ENCODE results near the gene ZNF493. TPM values are rescaled to one million over a fixed set of nuclear protein-coding genes. Genes with fewer than 3 reads are reported as not detected.

The ZNF493 gene
- total RNA-seq: 11.1 TPM
- long read RNA-seq, partial matches to known transcripts: 0 of 2 reads
- long read RNA-seq, other reads (novel, unspliced or antisense): 0 of 2 reads

DNA sequence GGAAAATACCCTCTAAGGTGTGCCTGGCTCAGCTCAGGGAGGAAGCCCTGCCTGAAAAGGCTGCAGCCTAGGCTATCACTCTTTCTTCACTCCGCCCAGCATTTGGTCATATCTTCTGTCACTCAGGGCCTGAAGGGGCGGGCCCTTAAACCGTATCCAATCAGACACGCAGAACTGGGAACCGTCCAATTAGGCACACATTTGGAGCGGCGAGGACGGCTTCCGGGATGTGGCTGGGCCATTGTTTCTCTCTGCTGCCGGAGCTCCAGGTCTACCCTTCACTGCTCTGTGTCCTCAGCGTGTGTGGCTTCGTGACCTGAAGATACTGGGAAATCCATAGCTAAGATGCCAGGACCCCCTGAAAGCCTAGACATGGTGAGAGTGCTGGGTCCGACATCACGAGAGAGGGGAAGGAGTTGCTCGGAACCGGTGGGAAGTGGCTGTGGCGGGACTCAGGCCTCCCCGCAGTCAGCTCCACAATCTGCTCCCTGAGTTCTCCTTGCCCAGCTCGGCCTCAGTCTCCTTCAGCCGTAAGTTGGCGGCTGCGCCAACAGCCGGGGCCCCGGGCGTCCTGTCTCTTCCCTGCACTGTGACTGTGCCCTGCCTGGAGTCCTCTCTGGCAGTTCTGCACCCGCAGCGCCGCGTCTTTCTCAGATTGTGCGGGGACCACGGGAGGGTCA is at the start of gene ZNF493:
TSS of gene ZNF493 (plus strand) at position 241 of the 680 bp plus-strand sequence. CDS start at position 346, 105 bp downstream.
- DNase-seq (ENCODE audit: missing footprints) (peak; percentile 94), ATAC-seq (peak; percentile 100)
- intact Hi-C loops (cut with DNase I): loop anchor here (2.0 kb wide), 1 partner anchor 68 kb away; the partner anchor contains the start of gene ZNF708

DNA sequence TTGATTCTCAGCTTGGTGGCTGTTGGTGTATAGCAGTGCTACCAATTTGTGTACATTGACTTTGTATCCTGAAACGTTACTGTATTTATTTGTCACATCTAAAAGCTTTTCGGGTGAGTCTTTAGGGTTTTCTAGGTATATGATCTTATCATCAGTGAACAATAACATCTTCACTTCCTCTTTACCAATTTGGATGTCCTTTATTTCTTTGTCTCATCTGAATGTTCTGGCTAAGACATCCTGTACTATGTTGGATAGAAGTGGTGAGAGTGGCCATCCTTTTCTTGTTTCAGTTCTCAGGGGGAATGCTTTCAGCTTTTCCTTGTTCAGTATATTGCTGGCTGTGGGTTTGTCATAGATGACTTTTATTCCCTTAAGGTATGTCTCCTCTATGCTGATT is 44.1 kb upstream of the ZNF493 start:
- intact Hi-C loops (cut with DNase I): no loop called here
- DNase-seq (ENCODE audit: missing footprints): no peak
- no peak for ATAC-seq

DNA sequence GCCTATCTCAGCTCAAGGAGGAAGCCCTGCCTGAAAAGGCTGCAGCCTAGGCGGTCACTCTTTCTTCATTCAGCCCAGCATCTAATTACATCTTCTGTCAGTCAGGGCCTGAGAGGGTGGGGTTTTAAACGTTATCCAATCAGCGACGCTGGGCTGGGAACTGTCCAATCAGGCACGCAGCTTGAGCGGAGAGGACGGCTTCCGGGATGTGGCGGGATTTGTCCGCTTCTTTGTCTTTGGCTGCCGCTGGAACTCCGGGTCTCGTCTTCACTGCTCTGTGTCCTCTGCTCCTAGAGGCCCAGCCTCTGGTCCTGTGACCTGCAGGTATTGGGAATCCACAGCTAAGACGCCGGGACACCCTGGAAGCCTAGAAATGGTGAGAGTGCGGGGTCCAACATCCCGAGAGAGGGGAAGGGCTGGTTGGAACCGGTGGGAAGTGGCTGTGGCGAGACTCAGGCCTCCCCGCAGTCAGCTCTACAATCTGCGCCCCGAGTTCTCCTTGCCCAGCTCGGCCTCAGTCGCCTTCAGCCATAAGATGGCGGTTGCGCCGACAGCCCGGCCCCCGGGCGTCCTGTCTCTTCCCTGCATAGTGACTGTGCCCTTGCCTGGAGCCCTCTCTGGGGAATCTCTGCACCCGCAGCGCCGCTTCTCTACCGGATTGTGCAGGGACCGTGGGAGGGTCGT is 38.0 kb upstream of the ZNF493 start, which contains the start of gene ZNF738:
TSS of gene ZNF738 (plus strand) at position 233 of the 684 bp plus-strand sequence. CDS start at position 374, 141 bp downstream.
- DNase-seq (ENCODE audit: missing footprints): peak; percentile 92
- intact Hi-C loops (cut with DNase I): loop anchor here (2.0 kb wide), 1 partner anchor 30 kb away; the partner anchor contains the start of gene ZNF708
- ATAC-seq: peak; percentile 100

DNA sequence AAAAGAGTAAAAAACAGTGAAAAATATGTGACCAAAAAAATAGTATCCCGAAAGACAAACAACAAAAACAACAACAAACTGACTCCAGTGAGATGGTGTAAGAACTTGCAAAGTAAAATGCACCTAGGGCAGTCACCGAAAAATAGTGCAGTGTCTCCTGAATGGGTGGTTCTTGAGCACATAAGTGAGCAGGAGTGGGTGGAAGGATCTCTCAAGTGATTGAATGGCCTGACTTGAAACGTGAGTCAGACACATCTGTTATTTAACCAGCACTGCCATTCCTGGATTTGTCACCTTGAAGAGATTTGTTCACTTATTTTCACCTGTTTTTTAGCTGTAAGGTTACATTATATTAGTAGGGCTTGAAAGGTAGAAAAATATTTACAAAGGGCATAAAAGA is 34.6 kb upstream of the ZNF493 start:
- ATAC-seq: no peak
- intact Hi-C loops (cut with DNase I): no loop called here
- DNase-seq (ENCODE audit: missing footprints): no peak

DNA sequence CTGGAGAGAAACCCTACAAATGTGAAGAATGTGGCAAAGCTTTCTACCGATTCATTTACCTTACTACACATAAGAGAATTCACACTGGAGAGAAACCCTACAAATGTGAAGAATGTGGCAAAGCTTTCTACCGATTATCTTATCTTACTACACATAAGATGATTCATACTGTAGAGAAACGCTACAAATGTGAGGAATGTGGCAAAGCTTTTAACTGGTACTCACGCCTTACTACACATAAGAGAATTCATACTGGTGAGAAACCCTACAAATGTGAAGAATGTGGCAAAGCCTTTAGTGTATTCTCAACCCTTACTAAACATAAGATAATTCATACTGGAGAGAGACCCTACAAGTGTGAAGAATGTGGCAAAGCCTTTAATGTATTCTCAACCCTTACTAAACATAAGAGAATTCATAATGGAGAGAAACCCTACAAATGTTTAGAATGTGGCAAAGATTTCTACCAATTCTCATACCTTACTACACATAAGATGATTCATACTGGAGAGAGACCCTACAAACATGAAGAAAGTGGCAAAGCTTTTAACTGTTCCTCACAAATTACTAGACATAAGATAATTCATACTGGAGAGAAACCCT is 12.9 kb upstream of the ZNF493 start:
- intact Hi-C loops (cut with DNase I): no loop called here
- DNase-seq (ENCODE audit: missing footprints) (no peak), ATAC-seq (no peak)

DNA sequence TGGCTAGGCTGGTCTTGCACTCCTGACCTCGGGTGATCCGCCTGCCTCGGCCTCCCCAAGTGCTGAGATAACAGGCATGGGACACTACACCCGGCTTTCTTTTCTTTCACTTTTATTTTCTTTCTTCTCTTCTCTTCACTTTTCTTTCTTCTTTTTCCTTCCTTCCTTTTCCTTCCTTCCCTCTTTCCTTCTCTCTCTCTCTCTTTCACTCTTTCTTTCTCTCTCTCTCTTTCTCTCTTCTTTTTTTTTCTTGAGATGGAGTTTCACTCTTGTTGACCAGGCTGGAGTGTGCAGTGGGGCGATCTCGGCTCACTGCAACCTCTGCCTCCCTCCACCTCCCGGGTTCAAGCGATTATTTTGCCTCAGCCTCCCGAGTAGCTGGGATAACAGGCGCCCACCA is 812 bp upstream of the ZNF493 start:
- DNase-seq (ENCODE audit: missing footprints) (no peak), ATAC-seq (no peak)
- intact Hi-C loops (cut with DNase I): loop anchor here (2.0 kb wide), 1 partner anchor 67 kb away; the partner anchor contains the start of gene ZNF708

DNA sequence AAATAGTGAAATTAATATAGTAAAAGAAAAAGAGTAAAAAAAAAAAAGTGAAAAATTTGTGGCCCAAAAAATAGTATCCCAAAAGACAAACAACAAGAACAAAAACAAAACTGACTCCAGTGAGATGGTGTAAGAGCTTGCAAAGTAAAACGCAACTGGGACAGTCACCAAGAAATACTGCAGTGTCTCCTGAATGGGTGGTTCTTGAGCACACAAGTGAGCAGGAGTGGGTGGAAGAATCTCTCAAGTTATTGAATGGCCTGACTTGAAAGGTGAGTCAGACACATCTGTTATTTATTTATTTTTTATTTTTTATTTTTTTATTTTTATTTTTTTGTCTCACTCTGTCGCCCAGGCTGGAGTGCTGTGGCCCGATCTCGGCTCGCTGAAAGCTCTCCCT is 1.9 kb downstream of the ZNF493 start:
- intact Hi-C loops (cut with DNase I): no loop called here
- ATAC-seq (no peak), DNase-seq (ENCODE audit: missing footprints) (no peak)

DNA sequence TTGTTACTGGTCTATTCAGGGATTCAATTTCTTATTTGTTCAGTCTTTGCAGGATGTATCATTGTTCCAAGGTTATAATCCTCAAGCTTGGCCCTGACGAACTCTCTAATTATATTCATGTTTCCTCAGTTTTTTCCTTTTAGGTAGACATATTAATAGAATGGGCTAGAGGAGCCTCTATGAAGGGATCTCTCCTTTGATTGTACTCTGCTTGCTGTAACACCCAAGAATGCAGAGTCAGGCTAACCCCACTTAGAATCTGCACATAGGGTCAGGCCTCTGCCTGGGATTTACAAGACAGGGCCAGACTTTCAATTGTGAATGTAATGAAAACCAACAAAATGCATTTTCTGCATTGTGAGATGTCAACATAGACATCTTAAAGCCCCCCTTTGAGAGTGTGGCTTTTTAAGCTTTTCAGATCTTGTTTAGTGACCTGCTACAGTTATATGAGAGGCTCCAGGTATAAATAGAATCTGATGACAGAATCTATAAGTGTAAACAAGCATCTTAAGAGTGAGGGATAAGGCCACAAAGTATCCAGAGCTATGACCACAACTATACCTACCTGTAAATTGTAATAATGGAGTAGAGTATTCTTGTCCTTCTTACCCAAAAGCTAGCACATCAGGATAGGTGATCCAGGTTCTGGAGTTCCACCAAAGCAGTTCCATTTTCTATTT is 5.5 kb downstream of the ZNF493 start:
- intact Hi-C loops (cut with DNase I): no loop called here
- DNase-seq (ENCODE audit: missing footprints): no peak
- no peak for ATAC-seq

DNA sequence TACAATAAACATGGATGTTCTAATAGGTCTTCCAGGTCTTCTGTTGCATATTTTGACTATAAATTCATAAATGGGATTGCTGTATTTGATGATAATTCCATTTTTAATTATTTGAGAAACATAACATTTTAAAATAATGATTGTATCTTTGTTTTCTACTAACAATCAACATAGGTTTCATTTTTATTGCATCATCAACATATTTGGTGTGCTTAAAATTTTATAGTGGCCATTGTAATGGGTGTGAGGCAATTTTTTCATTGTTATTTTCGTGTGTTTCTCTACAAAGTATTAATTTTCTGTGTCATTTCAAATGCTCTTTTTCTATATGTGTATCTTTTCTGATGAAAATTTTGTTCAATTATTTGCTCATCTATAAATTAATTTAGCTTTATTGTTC is 13.2 kb downstream of the ZNF493 start:
- intact Hi-C loops (cut with DNase I): no loop called here
- ATAC-seq (no peak), DNase-seq (ENCODE audit: missing footprints) (no peak)

DNA sequence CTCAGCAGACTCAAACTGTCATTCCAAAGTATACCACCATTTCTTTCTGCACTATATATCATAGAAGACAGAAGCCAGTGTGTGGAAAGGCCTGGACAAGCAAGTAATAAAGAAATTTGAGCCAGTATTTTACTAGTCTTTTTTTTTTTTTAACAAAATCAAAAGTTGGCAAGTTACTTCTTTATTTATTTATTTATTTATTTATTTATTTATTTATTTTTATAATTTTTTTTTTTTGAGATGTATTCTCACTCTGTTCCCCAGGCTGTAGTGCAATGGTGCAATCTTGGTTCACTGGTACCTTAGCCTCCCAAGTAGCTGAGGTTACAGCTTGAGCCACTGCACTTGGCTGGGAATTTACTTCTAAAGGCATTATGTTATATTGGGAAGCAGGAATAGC is 25.3 kb downstream of the ZNF493 start:
- ATAC-seq (no peak), DNase-seq (ENCODE audit: missing footprints) (no peak)
- intact Hi-C loops (cut with DNase I): no loop called here

DNA sequence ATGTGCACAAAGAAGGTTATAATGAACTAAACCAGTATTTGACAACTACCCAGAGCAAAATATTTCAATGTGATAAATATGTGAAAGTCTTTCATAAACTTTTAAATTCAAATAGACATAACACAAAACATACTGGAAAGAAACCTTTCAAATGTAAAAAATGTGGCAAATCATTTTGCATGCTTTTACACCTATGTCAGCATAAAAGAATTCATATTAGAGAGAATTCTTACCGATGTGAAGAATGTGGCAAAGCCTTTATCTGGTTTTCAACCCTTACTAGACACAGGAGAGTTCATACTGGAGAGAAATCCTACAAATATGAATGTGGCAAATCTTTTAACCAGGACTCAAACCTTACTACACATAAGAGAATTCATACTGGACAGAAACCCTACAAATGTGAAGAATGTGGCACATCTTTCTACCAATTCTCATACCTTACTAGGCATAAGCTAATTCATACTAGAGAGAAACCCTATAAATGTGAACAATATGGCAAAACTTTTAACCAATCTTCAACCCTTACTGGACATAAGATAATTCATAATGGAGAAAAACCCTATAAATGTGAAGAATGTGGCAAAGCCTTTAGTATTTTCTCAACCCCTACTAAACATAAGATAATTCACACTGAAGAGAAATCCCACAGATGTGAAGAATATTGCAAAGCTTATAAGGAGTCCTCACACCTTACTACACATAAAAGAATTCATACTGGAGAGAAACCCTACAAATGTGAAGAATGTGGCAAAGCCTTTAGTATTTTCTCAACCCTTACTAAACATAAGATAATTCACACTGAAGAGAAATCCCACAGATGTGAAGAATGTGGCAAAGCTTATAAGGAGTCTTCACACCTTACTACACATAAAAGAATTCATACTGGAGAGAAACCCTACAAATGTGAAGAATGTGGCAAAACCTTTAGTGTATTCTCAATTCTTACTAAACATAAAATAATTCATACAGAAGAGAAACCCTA is 26.4 kb downstream of the ZNF493 start:
- ATAC-seq: no peak
- intact Hi-C loops (cut with DNase I): no loop called here
- DNase-seq (ENCODE audit: missing footprints): no peak

DNA sequence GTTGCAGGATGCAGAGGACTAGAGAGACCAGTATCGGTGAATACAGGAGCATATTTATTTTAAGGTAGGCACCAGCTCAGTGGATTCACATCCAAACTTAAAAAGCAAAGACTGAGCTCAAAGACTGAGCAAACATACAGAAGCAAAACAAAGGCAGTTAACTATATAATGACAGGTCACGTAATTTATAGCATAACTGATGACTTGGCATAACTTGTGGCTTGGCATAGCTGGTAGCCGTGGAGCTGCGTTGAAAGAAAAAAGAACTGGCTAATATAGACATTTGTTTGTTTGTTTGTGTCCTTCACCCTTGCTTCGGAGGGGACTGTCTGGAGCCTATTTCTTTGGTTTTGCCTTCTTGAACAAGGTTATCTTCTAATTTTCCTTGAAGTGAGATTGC is 33.7 kb downstream of the ZNF493 start:
- DNase-seq (ENCODE audit: missing footprints) (no peak), ATAC-seq (no peak)
- intact Hi-C loops (cut with DNase I): no loop called here

DNA sequence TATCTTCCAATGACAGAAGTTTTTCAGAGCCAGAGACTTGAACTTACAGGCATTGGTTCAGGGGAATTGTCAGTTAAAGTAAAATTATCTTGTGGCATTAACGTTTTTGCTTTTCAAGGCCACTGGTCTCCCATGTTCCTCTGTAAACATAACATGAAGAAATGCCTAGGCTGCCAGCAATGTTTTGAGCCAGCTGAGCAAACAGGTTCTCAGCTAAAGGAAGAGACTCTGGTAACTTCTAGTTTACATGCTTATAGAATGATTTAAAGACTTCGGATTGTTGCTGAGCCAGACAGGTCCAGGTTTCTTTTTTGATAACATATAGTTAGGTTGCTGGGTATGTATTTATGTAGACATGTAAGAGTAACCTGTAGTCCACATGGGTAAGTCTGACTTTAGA is 35.7 kb downstream of the ZNF493 start:
- intact Hi-C loops (cut with DNase I): no loop called here
- no peak for ATAC-seq

DNA sequence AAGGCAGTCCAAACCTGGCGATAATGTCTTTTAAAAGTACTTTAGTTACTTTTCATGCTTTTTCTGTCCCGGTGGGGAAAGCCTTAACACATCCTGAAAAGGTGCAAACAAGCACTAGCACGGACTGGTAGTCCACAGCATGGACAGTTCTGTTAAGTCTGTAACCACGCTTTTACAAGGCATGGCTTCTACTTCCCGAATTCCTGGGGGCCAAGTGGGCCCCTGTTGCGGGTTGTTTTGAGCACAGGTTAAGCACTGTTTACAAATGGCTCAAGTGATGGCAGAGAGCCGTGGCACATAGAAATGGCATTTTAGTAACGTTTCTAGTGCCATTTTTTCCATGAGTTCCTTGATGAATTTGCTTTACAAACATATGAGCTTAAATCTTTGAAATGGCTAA is 37.6 kb downstream of the ZNF493 start:
- intact Hi-C loops (cut with DNase I): no loop called here
- DNase-seq (ENCODE audit: missing footprints): no peak
- no peak for ATAC-seq

More for the DNA sequence above, 35.7 kb downstream of the ZNF493 start:
- no peak for DNase-seq (ENCODE audit: missing footprints)

DNA sequence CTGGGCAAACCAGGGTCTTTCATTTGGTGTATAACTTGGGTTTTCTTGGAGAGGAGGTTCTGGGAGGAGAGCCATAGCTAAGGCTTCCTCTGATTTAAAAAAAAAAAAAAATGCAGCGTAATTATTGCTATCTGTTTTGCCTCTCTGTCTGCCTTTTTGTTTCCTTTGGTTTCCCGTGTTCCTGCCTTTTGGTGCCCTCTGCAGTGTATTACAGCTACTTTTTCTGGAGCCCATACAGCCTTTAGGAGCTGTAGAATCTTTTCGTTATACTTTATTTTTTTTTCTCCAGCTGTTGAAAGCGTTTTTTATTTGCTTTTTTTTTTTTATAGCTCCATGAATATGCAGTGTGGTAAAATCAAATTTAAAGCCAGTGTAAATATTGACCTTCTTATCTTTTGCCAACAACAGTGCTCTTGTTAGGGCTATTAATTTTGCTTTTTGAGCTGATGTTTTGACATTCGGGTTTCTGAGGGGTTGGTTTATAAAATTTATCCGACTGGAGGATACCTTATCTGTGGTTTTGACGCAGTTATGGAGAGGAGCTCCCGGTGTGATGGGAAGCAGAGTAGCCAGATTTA is 38.1 kb downstream of the ZNF493 start:
- intact Hi-C loops (cut with DNase I): no loop called here
- DNase-seq (ENCODE audit: missing footprints) (no peak), ATAC-seq (no peak)

DNA sequence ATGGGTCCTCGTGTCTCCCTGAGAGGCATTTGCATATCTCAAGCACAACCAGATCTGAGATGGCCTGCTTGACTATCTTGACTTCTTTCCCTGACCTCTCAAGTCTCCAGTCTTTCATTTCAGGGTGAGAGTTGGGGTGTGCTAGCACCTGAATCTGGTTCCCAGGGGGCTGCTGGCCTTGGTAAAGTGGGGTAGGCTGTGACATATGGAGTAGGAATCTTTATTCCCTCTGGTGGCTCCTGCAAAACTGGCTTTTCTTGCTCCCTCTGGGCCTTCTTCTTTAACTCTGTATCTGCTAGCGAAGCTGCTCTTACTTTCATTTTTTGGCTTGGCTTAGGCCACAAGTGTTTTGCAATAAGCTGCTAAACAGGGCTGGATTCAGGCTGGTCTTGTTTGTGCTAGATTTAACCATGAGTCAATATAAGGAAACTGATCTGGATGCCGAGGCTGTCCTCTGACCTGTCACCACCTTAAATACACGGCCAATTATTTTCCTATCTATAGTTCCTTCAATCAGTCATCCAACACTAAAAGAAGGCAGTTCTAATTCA is 42.3 kb downstream of the ZNF493 start:
- intact Hi-C loops (cut with DNase I): no loop called here
- DNase-seq (ENCODE audit: missing footprints): no peak
- ATAC-seq: peak; percentile 87

DNA sequence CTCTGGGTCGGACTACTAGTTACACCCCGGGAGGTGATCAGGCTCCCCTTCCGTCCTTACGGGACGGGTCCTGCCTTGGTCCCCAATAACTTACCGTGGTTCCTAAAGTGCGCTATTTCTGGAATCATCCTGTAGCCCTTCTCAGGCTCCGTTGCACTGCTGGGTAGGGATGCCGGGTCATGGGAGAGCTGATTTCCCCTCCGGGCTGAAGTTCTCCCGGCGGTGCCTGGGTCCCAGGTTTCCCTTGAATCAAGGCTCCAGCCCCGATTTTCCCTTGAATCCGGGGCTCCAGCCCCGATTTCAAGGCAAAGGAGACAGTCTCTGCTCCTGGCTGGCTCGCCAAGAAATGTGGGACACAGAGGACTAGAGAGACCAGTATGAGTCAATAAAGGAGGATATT is 43.4 kb downstream of the ZNF493 start:
- no peak for ATAC-seq
- intact Hi-C loops (cut with DNase I): no loop called here
- DNase-seq (ENCODE audit: missing footprints): no peak
